GM12878 (cell line): Measurements from ENCODE around the gene JADE2. TPM values are rescaled to one million over a fixed set of nuclear protein-coding genes. Genes with fewer than 3 reads are reported as not detected.

ENCODE experiments used
- ATAC-seq: fragments of 200-7000 bp; cut with Tn5 transposase; 3 replicates; pipeline ENCODE4 v1.9.1; 2020; ENCODE audit warnings: mild to moderate bottlenecking, moderate library complexity
- BruUV-seq: library from RNA; stranded (reverse); fragments of 400-500 nt; replicated peaks from 2 replicates; lab custom pipeline; 2021; lab: Mats Ljungman, UMichigan
- CTCF ChIA-PET: fragments of 300-600 bp; sonication (Branson Sonifier 250); formaldehyde crosslinking; extraction: SDS; loops from one replicate; lab custom pipeline; 2021; ENCODE audit warnings: inconsistent platforms; lab: Yijun Ruan, JAX
- POLR2A ChIA-PET: fragments of 350-600 bp; formaldehyde crosslinking; extraction: SDS; loops from one replicate; lab custom pipeline; 2021; ENCODE audit warnings: inconsistent platforms; lab: Charles Lee
- RAD21 ChIA-PET: fragments of 300-600 bp; sonication (Branson Sonifier 250); formaldehyde crosslinking; loops from one replicate; lab custom pipeline; 2023; ENCODE audit warnings: antibody characterized with exemption; ENCODE audit not compliant: unreplicated experiment; lab: Charles Lee
- SMC1A ChIA-PET: fragments of 300-600 bp; sonication (Branson Sonifier 250); formaldehyde crosslinking; loops from one replicate; lab custom pipeline; 2023; ENCODE audit not compliant: unreplicated experiment, uncharacterized antibody; lab: Charles Lee
- DNase-seq: peaks from one replicate; pipeline ENCODE4 v3.0.0-alpha.2; 2011; ENCODE audit warnings: low read depth, low spot score
- FAIRE-seq: peaks from 3 replicates; lab custom pipeline; 2011; peaks lifted over from hg19 to GRCh38; lab: Jason Lieb, UNC
- H2AFZ ChIP-seq: 2 replicates; pipeline ENCODE4 v1.6.0; 2011; ENCODE audit warnings: low read depth, low read length, control low read depth; ENCODE audit not compliant: control insufficient read depth
- H3K27ac ChIP-seq: 2 replicates; pipeline ENCODE4 v1.5.1; 2011; ENCODE audit warnings: control low read depth; ENCODE audit not compliant: control insufficient read depth, insufficient read depth
- H3K27me3 ChIP-seq, 2 experiments: replicated peaks in 1 of 2; 2 replicates each; pipeline versions ENCODE4 v1.6.0 to v1.6.1; 2011; ENCODE audit warnings: low read length in 1 of 2; ENCODE audit not compliant: control insufficient read depth in 2 of 2, insufficient read depth in 2 of 2
- H3K36me3 ChIP-seq, 2 experiments: 2 replicates each; pipeline ENCODE4 v1.5.1; 2011; ENCODE audit warnings: low read length in 1 of 2; ENCODE audit not compliant: control insufficient read depth in 2 of 2, insufficient read depth in 2 of 2
- H3K4me1 ChIP-seq: 2 replicates; pipeline ENCODE4 v1.6.1; 2011; ENCODE audit warnings: mild to moderate bottlenecking, low read length, moderate library complexity, mixed read lengths; ENCODE audit not compliant: control insufficient read depth, insufficient read depth
- H3K4me2 ChIP-seq: 2 replicates; pipeline ENCODE4 v1.6.0; 2011; ENCODE audit warnings: control low read depth; ENCODE audit not compliant: control insufficient read depth, insufficient read depth
- H3K4me3 ChIP-seq: fragments of 200-600 bp; sonication (generic); 2 replicates; pipeline ENCODE4 v1.5.1; 2016
- H3K79me2 ChIP-seq: 2 replicates; pipeline ENCODE4 v1.6.0; 2011; ENCODE audit warnings: low read length; ENCODE audit not compliant: control insufficient read depth, insufficient read depth
- H3K9ac ChIP-seq: 2 replicates; pipeline ENCODE4 v1.8.0; 2011; ENCODE audit warnings: low read length, control low read depth, mixed read lengths; ENCODE audit not compliant: control insufficient read depth, insufficient read depth
- H3K9me3 ChIP-seq: replicated peaks from 3 replicates; pipeline ENCODE4 v1.5.1; 2011; ENCODE audit warnings: mild to moderate bottlenecking, low read length; ENCODE audit not compliant: control insufficient read depth, insufficient read depth
- H4K20me1 ChIP-seq: 2 replicates; pipeline ENCODE4 v1.6.0; 2011; ENCODE audit not compliant: control insufficient read depth, insufficient read depth
- CHD1 ChIP-seq: IDR thresholded peaks from 2 replicates; pipeline ENCODE4 v1.6.1; 2012; ENCODE audit warnings: low read depth, low read length, improper control_type of control experiment
- CHD2 ChIP-seq: IDR thresholded peaks from 2 replicates; pipeline ENCODE4 v1.6.1; 2011; ENCODE audit warnings: low read depth, low read length, improper control_type of control experiment, borderline replicate concordance
- EZH2 ChIP-seq: IDR thresholded peaks from 2 replicates; pipeline ENCODE4 v1.6.1; 2012; ENCODE audit warnings: low read depth, mild to moderate bottlenecking, control low read depth, inconsistent platforms, low read length, borderline replicate concordance; ENCODE audit not compliant: control insufficient read depth
- HSF1 ChIP-seq: fragments of 150-350 bp; IDR thresholded peaks from 2 replicates; pipeline ENCODE4 v1.6.1; 2014; ENCODE audit warnings: mild to moderate bottlenecking, low read depth, low read length
- IKZF1 ChIP-seq: fragments of 450-650 bp; conservative IDR thresholded peaks from 2 replicates; pipeline ENCODE4 v1.6.1; 2017; ENCODE audit warnings: antibody characterized with exemption, mild to moderate bottlenecking
- POLR2A ChIP-seq: IDR thresholded peaks from 2 replicates; pipeline ENCODE4 v1.6.1; 2011; ENCODE audit warnings: low read depth, mild to moderate bottlenecking, low read length
- POLR2AphosphoS5 ChIP-seq: IDR thresholded peaks from 2 replicates; pipeline ENCODE4 v1.6.1; 2011; ENCODE audit warnings: mild to moderate bottlenecking, low read length, inconsistent platforms
- POU2F2 ChIP-seq: IDR thresholded peaks from 3 replicates; pipeline ENCODE4 v1.6.1; 2011; ENCODE audit warnings: low read depth, mild to moderate bottlenecking, low read length, borderline replicate concordance
- RB1 ChIP-seq: fragments of 450-650 bp; formaldehyde crosslinking; IDR thresholded peaks from 2 replicates; pipeline ENCODE4 v1.6.1; 2017; ENCODE audit warnings: mild to moderate bottlenecking, borderline replicate concordance
- TARDBP ChIP-seq: IDR thresholded peaks from 2 replicates; pipeline ENCODE4 v1.6.1; 2016; ENCODE audit warnings: borderline replicate concordance
- WGBS: methylation state at CpG from one replicate; pipeline ENCODE4 v1.1.6; 2016; ENCODE audit warnings: low lambda C conversion rate; ENCODE audit not compliant: insufficient replicate concordance, insufficient coverage; ENCODE audit errors: missing lambda C conversion rate; 5-methylcytosine and 5-hydroxymethylcytosine counted together
- in situ Hi-C: fragments of 300-500 bp; cut with MboI; formaldehyde crosslinking; loops from 9 replicates; pipeline ENCODE4 v1.14.3; 2018; ENCODE audit warnings: mixed read lengths
- intact Hi-C: fragments of 100-400 bp; cut with micrococcal nuclease; formaldehyde crosslinking; loops from one replicate; pipeline ENCODE4 v1.14.2; 2022; ENCODE audit not compliant: unreplicated experiment
- polyA plus RNA-seq, 11 experiments: library from polyadenylated mRNA; depleted of rRNA in 4 of 11; unstranded in 6 of 11; stranded (reverse) in 5 of 11; fragments of >200 nt; fragmentation: Nextera tagmentation in 4 of 11; fragmentation: Illumina TruSeq in 1 of 11; extraction: Ambion mirVana in 4 of 11; extraction: Trizol in 1 of 11; gene quantifications; 1 replicate in 1 of 11; 2 replicates in 10 of 11; pipeline versions ENCODE4 v1.2.1 to v1.2.3, GENCODE V29; 2011 to 2016; ENCODE audit warnings: inconsistent platforms in 2 of 11, missing spikeins in 2 of 11, low read depth in 1 of 11
- total RNA-seq, 4 experiments: library from RNA; depleted of rRNA in 3 of 4; stranded (reverse); fragments of >200 nt in 3 of 4; fragmentation: Illumina TruSeq in 1 of 4; extraction: Trizol in 1 of 4; gene quantifications; 2 replicates each; pipeline versions ENCODE4 v1.2.1 to v1.2.3, GENCODE V29; 2013 to 2021
- TF ChIP-seq, protein P1 (sequence below): fragments of 450-650 bp; formaldehyde crosslinking; IDR thresholded peaks from 2 replicates; pipeline ENCODE4 v1.5.0; 2022; ENCODE audit warnings: mild to moderate bottlenecking, missing genetic modification characterization
- TF ChIP-seq, protein P2 (sequence below): fragments of 450-650 bp; IDR thresholded peaks from 2 replicates; pipeline ENCODE4 v1.6.1; 2018; ENCODE audit warnings: mild to moderate bottlenecking, low read depth, moderate library complexity; ENCODE audit not compliant: partially characterized antibody
- TF ChIP-seq, protein P3 (sequence below): fragments of 450-650 bp; IDR thresholded peaks from 2 replicates; pipeline ENCODE4 v1.6.1; 2017; ENCODE audit warnings: mild to moderate bottlenecking, moderate library complexity

JADE2 gene
- total and polyA plus RNA-seq, 10 of the 15 experiments (the other 5 are each of a cell fraction or from before 2014, with no cell fraction given): 1.5 to 67.0 (median 22.4) TPM

DNA sequence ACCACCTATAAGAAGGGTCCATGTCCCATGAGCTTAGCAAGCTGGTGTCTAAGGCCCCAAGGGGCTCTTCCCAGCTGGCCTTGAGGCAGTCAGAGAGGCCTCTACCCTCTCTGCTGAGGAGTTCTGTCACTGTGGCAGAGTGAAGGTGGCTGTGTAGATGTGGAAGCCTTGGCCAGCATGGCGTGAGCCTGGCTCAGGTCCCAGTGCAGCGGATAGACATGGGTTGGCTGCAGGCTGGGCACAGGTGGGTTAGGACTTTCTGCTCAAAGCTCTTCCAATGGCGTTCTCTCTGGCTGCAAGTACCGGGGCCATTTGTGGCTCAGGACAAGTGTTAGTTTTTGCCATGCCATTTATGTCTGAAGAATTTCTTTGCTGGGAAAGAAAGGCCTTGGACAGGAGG, 47.3 kb downstream of the JADE2 start:
- H3K9me3 ChIP-seq: no peaks in the 10 kb centered on the region
- intact Hi-C loops (no loop called here), in situ Hi-C loops (no loop called here)
- DNase-seq (no peak), FAIRE-seq (no peak), ATAC-seq (no peak)
- H3K27me3 ChIP-seq: no peaks in the 10 kb centered on the region
- no peak overlapping the region for H3K9ac ChIP-seq
- no peak overlapping the region for H3K27ac ChIP-seq
- peaks cover 3% of the 10 kb centered on the region; the same call in 1 of the 2 replicates for H3K4me1 ChIP-seq
- peaks cover 24 to 64% of the 10 kb centered on the region in 2 experiments; a peak in 3 of 4 replicates for H3K36me3 ChIP-seq
- 100% methylated on average over 4 of the region's 4 CpGs for WGBS
- no peaks in the 10 kb centered on the region; the same call in 1 of the 2 replicates for H4K20me1 ChIP-seq
- no peak overlapping the region for H3K4me3 ChIP-seq
- H3K79me2 ChIP-seq: no peaks in the 10 kb centered on the region
- SMC1A ChIA-PET: no interaction called here
- H2AFZ ChIP-seq: no peak overlapping the region
- no TSS peak for BruUV-seq
- RAD21 ChIA-PET: interaction anchor here (0.6 kb wide), 1 partner anchor 40 kb away, joined by 4 read pairs; no protein-coding TSS in a partner anchor
- CTCF ChIA-PET: no interaction called here
- no peak overlapping the region for H3K4me2 ChIP-seq
- POLR2A ChIA-PET: interaction anchor here (1.5 kb wide), 1 partner anchor 41 kb away, joined by 6 read pairs; no protein-coding TSS in a partner anchor
- TF ChIP-seq POLR2AphosphoS5 (no peak), CHD1 (no peak), TARDBP (no peak), RB1 (no peak), HSF1 (no peak), IKZF1 (no peak), CHD2 (no peak), POLR2A (no peak), EZH2 (no peak), POU2F2 (no peak)
- TF ChIP-seq, protein P1, sequence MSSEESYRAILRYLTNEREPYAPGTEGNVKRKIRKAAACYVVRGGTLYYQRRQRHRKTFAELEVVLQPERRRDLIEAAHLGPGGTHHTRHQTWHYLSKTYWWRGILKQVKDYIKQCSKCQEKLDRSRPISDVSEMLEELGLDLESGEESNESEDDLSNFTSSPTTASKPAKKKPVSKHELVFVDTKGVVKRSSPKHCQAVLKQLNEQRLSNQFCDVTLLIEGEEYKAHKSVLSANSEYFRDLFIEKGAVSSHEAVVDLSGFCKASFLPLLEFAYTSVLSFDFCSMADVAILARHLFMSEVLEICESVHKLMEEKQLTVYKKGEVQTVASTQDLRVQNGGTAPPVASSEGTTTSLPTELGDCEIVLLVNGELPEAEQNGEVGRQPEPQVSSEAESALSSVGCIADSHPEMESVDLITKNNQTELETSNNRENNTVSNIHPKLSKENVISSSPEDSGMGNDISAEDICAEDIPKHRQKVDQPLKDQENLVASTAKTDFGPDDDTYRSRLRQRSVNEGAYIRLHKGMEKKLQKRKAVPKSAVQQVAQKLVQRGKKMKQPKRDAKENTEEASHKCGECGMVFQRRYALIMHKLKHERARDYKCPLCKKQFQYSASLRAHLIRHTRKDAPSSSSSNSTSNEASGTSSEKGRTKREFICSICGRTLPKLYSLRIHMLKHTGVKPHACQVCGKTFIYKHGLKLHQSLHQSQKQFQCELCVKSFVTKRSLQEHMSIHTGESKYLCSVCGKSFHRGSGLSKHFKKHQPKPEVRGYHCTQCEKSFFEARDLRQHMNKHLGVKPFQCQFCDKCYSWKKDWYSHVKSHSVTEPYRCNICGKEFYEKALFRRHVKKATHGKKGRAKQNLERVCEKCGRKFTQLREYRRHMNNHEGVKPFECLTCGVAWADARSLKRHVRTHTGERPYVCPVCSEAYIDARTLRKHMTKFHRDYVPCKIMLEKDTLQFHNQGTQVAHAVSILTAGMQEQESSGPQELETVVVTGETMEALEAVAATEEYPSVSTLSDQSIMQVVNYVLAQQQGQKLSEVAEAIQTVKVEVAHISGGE: no peak
- TF ChIP-seq, protein P2, sequence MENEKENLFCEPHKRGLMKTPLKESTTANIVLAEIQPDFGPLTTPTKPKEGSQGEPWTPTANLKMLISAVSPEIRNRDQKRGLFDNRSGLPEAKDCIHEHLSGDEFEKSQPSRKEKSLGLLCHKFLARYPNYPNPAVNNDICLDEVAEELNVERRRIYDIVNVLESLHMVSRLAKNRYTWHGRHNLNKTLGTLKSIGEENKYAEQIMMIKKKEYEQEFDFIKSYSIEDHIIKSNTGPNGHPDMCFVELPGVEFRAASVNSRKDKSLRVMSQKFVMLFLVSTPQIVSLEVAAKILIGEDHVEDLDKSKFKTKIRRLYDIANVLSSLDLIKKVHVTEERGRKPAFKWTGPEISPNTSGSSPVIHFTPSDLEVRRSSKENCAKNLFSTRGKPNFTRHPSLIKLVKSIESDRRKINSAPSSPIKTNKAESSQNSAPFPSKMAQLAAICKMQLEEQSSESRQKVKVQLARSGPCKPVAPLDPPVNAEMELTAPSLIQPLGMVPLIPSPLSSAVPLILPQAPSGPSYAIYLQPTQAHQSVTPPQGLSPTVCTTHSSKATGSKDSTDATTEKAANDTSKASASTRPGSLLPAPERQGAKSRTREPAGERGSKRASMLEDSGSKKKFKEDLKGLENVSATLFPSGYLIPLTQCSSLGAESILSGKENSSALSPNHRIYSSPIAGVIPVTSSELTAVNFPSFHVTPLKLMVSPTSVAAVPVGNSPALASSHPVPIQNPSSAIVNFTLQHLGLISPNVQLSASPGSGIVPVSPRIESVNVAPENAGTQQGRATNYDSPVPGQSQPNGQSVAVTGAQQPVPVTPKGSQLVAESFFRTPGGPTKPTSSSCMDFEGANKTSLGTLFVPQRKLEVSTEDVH: no peak
- TF ChIP-seq, protein P3, sequence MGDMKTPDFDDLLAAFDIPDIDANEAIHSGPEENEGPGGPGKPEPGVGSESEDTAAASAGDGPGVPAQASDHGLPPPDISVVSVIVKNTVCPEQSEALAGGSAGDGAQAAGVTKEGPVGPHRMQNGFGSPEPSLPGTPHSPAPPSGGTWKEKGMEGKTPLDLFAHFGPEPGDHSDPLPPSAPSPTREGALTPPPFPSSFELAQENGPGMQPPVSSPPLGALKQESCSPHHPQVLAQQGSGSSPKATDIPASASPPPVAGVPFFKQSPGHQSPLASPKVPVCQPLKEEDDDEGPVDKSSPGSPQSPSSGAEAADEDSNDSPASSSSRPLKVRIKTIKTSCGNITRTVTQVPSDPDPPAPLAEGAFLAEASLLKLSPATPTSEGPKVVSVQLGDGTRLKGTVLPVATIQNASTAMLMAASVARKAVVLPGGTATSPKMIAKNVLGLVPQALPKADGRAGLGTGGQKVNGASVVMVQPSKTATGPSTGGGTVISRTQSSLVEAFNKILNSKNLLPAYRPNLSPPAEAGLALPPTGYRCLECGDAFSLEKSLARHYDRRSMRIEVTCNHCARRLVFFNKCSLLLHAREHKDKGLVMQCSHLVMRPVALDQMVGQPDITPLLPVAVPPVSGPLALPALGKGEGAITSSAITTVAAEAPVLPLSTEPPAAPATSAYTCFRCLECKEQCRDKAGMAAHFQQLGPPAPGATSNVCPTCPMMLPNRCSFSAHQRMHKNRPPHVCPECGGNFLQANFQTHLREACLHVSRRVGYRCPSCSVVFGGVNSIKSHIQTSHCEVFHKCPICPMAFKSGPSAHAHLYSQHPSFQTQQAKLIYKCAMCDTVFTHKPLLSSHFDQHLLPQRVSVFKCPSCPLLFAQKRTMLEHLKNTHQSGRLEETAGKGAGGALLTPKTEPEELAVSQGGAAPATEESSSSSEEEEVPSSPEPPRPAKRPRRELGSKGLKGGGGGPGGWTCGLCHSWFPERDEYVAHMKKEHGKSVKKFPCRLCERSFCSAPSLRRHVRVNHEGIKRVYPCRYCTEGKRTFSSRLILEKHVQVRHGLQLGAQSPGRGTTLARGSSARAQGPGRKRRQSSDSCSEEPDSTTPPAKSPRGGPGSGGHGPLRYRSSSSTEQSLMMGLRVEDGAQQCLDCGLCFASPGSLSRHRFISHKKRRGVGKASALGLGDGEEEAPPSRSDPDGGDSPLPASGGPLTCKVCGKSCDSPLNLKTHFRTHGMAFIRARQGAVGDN: no peak
